Neural cell (in vitro differentiated cells): ENCODE measurements around the gene PINLYP. TPM values are rescaled to one million over a fixed set of nuclear protein-coding genes. Genes with fewer than 3 reads are reported as not detected.

Experiments
- H2AFZ ChIP-seq: fragments of 200-600, 300-800 bp; sonication (generic), shearing (Covaris generic); 2 replicates; pipeline ENCODE4 v1.6.0; 2014; ENCODE audit warnings: low read depth, mild to moderate bottlenecking, antibody characterized with exemption, low read length, moderate library complexity
- H3F3A ChIP-seq: fragments of 200-600 bp; shearing (Covaris generic); 2 replicates; pipeline ENCODE4 v1.6.1; 2016; ENCODE audit warnings: mild to moderate bottlenecking, moderate library complexity, mixed read lengths, antibody characterized with exemption, low read length; ENCODE audit not compliant: insufficient read depth, poor library complexity, severe bottlenecking
- H3K27ac ChIP-seq: fragments of 200-600, 300-800 bp; sonication (generic), shearing (Covaris generic); 2 replicates; pipeline ENCODE4 v1.5.1; 2014; ENCODE audit warnings: mild to moderate bottlenecking, low read length, moderate library complexity
- H3K27me3 ChIP-seq: fragments of 300-800, 200-600 bp; sonication (generic), shearing (Covaris generic); 2 replicates; pipeline ENCODE4 v1.6.0; 2014; ENCODE audit warnings: mild to moderate bottlenecking, low read depth, low read length, moderate library complexity; ENCODE audit not compliant: insufficient read depth
- H3K36me3 ChIP-seq: fragments of 300-800, 200-600 bp; sonication (generic), shearing (Covaris generic); 2 replicates; pipeline ENCODE4 v1.5.1; 2014; ENCODE audit warnings: mild to moderate bottlenecking, antibody characterized with exemption, low read length, moderate library complexity; ENCODE audit not compliant: insufficient read depth
- H3K4me2 ChIP-seq: fragments of 300-800, 200-600 bp; sonication (generic), shearing (Covaris generic); 2 replicates; pipeline ENCODE4 v1.6.0; 2014; ENCODE audit warnings: mild to moderate bottlenecking, low read length
- H3K4me3 ChIP-seq: fragments of 300-800, 200-600 bp; sonication (generic), shearing (Covaris generic); 2 replicates; pipeline ENCODE4 v1.5.1; 2014; ENCODE audit warnings: mild to moderate bottlenecking, low read length, moderate library complexity
- H3K79me2 ChIP-seq: fragments of 200-600 bp; shearing (Covaris generic); replicated peaks from 2 replicates; pipeline ENCODE4 v1.6.0; 2014; ENCODE audit warnings: mild to moderate bottlenecking, low read length, moderate library complexity; ENCODE audit not compliant: insufficient read depth
- H3K9ac ChIP-seq: fragments of 300-800, 200-600 bp; sonication (generic), shearing (Covaris generic); 2 replicates; pipeline ENCODE4 v1.6.1; 2016; ENCODE audit warnings: mild to moderate bottlenecking, low read length, mixed read lengths
- H3K9me2 ChIP-seq: fragments of 200-600 bp; shearing (Covaris generic); 2 replicates; pipeline ENCODE4 v1.6.1; 2016; ENCODE audit warnings: mild to moderate bottlenecking, low read length, mixed read lengths; ENCODE audit not compliant: insufficient read depth
- H3K9me3 ChIP-seq: fragments of 200-600, 300-800 bp; sonication (generic), shearing (Covaris generic); 2 replicates; pipeline ENCODE4 v1.6.1; 2016; ENCODE audit warnings: mild to moderate bottlenecking, mixed run types, low read length, moderate library complexity, mixed read lengths
- H4K20me1 ChIP-seq: fragments of 200-600 bp; shearing (Covaris generic); 2 replicates; pipeline ENCODE4 v1.6.1; 2016; ENCODE audit warnings: mild to moderate bottlenecking, mixed run types; ENCODE audit not compliant: insufficient read depth
- CTCF ChIP-seq: fragments of 450-650 bp; IDR thresholded peaks from 2 replicates; pipeline ENCODE4 v1.5.1; 2014; ENCODE audit warnings: antibody characterized with exemption, mild to moderate bottlenecking, moderate library complexity; ENCODE audit not compliant: poor library complexity, severe bottlenecking
- EP300 ChIP-seq: fragments of 450-650 bp; conservative IDR thresholded peaks from 2 replicates; pipeline ENCODE4 v1.6.1; 2014; ENCODE audit warnings: antibody characterized with exemption, mild to moderate bottlenecking, moderate library complexity; ENCODE audit not compliant: poor library complexity, severe bottlenecking
- EZH2 ChIP-seq: fragments of 200-600, 300-800 bp; shearing (Covaris generic), sonication (generic); IDR thresholded peaks from 2 replicates; pipeline ENCODE4 v1.6.1; 2014; ENCODE audit warnings: antibody characterized with exemption, low read length, borderline replicate concordance, mild to moderate bottlenecking; ENCODE audit not compliant: insufficient read depth, poor library complexity, severe bottlenecking
- MXI1 ChIP-seq: fragments of 450-650 bp; conservative IDR thresholded peaks from 2 replicates; pipeline ENCODE4 v1.6.1; 2014; ENCODE audit warnings: antibody characterized with exemption, mild to moderate bottlenecking; ENCODE audit not compliant: poor library complexity, severe bottlenecking
- POLR2AphosphoS5 ChIP-seq: IDR thresholded peaks from 2 replicates; pipeline ENCODE4 v1.6.1; 2012
- RAD21 ChIP-seq: fragments of 450-650 bp; conservative IDR thresholded peaks from 2 replicates; pipeline ENCODE4 v1.6.1; 2014; ENCODE audit warnings: antibody characterized with exemption, mild to moderate bottlenecking, moderate library complexity
- REST ChIP-seq: IDR thresholded peaks from 2 replicates; pipeline ENCODE4 v1.6.1; 2012; ENCODE audit warnings: borderline replicate concordance
- SMC3 ChIP-seq: fragments of 450-650 bp; conservative IDR thresholded peaks from 2 replicates; pipeline ENCODE4 v1.6.1; 2014; ENCODE audit warnings: antibody characterized with exemption, mild to moderate bottlenecking, moderate library complexity; ENCODE audit not compliant: poor library complexity
- TAF1 ChIP-seq: IDR thresholded peaks from 2 replicates; pipeline ENCODE4 v1.6.1; 2012; ENCODE audit warnings: low read depth
- polyA plus RNA-seq: library from polyadenylated mRNA; depleted of rRNA; stranded (reverse); fragments of >200 nt; gene quantifications from 2 replicates; pipeline ENCODE4 v1.2.3, GENCODE V29; 2014

PINLYP gene
- polyA plus RNA-seq, 1 donor from 2014 or later, result 1.9 TPM

DNA sequence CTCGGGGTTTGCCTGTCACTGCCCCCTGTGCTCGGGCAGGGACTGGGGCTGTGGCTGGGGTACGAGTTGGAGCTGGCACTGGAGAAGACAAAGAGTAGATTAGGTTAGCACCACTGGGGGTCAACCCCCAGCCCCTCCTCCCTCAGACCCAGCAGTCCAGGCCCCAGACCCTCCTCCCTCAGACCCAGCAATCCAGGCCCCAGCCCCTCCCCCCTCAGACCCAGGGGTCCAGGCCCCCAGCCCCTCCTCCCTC, 23.5 kb upstream of the PINLYP start:
- Histone ChIP-seq H3K36me3 (no peaks in the 10 kb centered on the region), H3K9ac (no peak overlapping the region), H3K27ac (no peak overlapping the region), H3K4me3 (no peak overlapping the region), H3K4me2 (no peak overlapping the region), H3F3A (no peaks in the 10 kb centered on the region), H3K27me3 (no peaks in the 10 kb centered on the region), H4K20me1 (no peaks in the 10 kb centered on the region), H3K9me2 (no peaks in the 10 kb centered on the region), H3K9me3 (no peaks in the 10 kb centered on the region), H2AFZ (no peak overlapping the region), H3K79me2 (no peaks in the 10 kb centered on the region)
- TF ChIP-seq EZH2 (no peak), CTCF (no peak), POLR2AphosphoS5 (no peak)

GRCh38 chr19:43552616-43553015, 23.0 kb upstream of the PINLYP start:
- H3K27ac ChIP-seq, result no peak overlapping the region
- TF ChIP-seq EP300, result no peak
- no peak for TF ChIP-seq RAD21
- TF ChIP-seq REST, result no peak
- no peak for TF ChIP-seq MXI1
- TF ChIP-seq EZH2, result no peak
- TF ChIP-seq TAF1, result no peak
- no peak for TF ChIP-seq SMC3
- H3K27me3 ChIP-seq, result no peaks in the 10 kb centered on the region
- no peak overlapping the region for H3K9ac ChIP-seq
- no peaks in the 10 kb centered on the region for H3F3A ChIP-seq
- H3K79me2 ChIP-seq, result no peaks in the 10 kb centered on the region
- H3K4me2 ChIP-seq, result no peak overlapping the region
- no peak overlapping the region for H3K4me3 ChIP-seq
- no peak overlapping the region for H2AFZ ChIP-seq
- H3K36me3 ChIP-seq, result no peaks in the 10 kb centered on the region
- H3K9me2 ChIP-seq, result no peaks in the 10 kb centered on the region
- no peaks in the 10 kb centered on the region for H4K20me1 ChIP-seq
- no peaks in the 10 kb centered on the region for H3K9me3 ChIP-seq

- Histone ChIP-seq H3K9me2 (no peaks in the 10 kb centered on the region), H2AFZ (no peak overlapping the region), H3K4me2 (no peak overlapping the region), H3K9me3 (no peaks in the 10 kb centered on the region), H4K20me1 (no peaks in the 10 kb centered on the region), H3K4me3 (no peak overlapping the region), H3K36me3 (no peaks in the 10 kb centered on the region), H3K27ac (no peak overlapping the region), H3K9ac (no peak overlapping the region), H3K79me2 (no peaks in the 10 kb centered on the region), H3F3A (no peaks in the 10 kb centered on the region), H3K27me3 (no peaks in the 10 kb centered on the region)
- TF ChIP-seq SMC3, result no peak
- no peak for TF ChIP-seq CTCF
- no peak for TF ChIP-seq REST
- TF ChIP-seq TAF1, result no peak
- TF ChIP-seq EP300, result no peak
- no peak for TF ChIP-seq EZH2
Measured at GRCh38 chr19:43553656-43554055, 21.9 kb upstream of the PINLYP start.
